Embryonic facial prominence (tissue), 1 donor: ENCODE measurements around the gene PDE3B.
"Not testable (repeated sequence)": the region's sequence is repeated elsewhere in the genome, so short reads cannot be mapped to it uniquely, and the experiment has no call there.

ENCODE experiments used
- DNase-seq: peaks from one replicate; pipeline ENCODE4 v3.0.0-alpha.2; 2016; ENCODE audit errors: extremely low spot score

The PDE3B gene

GRCh38 chr11:14676068-14676467 is 32.5 kb downstream of the PDE3B start:
- DNase-seq: no peak

GRCh38 chr11:14677146-14677545 is 33.5 kb downstream of the PDE3B start:
- DNase-seq: no peak

GRCh38 chr11:14678350-14678749 is 34.7 kb downstream of the PDE3B start:
- no peak for DNase-seq

GRCh38 chr11:14679662-14680061 is 36.1 kb downstream of the PDE3B start:
- DNase-seq: no peak

GRCh38 chr11:14684234-14684915 is 40.8 kb downstream of the PDE3B start:
- DNase-seq: not testable (repeated sequence)

- DNase-seq: no peak
Measured at GRCh38 chr11:14687456-14687855, 43.9 kb downstream of the PDE3B start.

GRCh38 chr11:14687943-14688627 is 44.5 kb downstream of the PDE3B start:
- DNase-seq: no peak

- not testable (repeated sequence) for DNase-seq
Measured at GRCh38 chr11:14695656-14696055, 52.1 kb downstream of the PDE3B start.

- DNase-seq: no peak
Measured at GRCh38 chr11:14698771-14699170, 55.2 kb downstream of the PDE3B start.

GRCh38 chr11:14700593-14700992 is 57.0 kb downstream of the PDE3B start:
- DNase-seq: no peak

- DNase-seq: no peak
Measured at GRCh38 chr11:14702760-14703159, 59.2 kb downstream of the PDE3B start.

- no peak for DNase-seq
Measured at GRCh38 chr11:14703731-14704130, 60.1 kb downstream of the PDE3B start.

GRCh38 chr11:14705067-14705466 is 61.5 kb downstream of the PDE3B start:
- DNase-seq: no peak

GRCh38 chr11:14713496-14714244 is 70.1 kb downstream of the PDE3B start:
- DNase-seq: no peak

- DNase-seq: not testable (repeated sequence)
Measured at GRCh38 chr11:14715669-14716068, 72.1 kb downstream of the PDE3B start.

- no peak for DNase-seq
Measured at GRCh38 chr11:14722496-14722895, 78.9 kb downstream of the PDE3B start.

- DNase-seq: no peak
Measured at GRCh38 chr11:14725150-14725549, 81.5 kb downstream of the PDE3B start.

- DNase-seq: no peak
Measured at GRCh38 chr11:14727215-14727614, 83.6 kb downstream of the PDE3B start.

GRCh38 chr11:14727746-14728145 is 84.1 kb downstream of the PDE3B start:
- DNase-seq: no peak

GRCh38 chr11:14740539-14740938 is 96.9 kb downstream of the PDE3B start:
- DNase-seq: not testable (repeated sequence)

GRCh38 chr11:14741195-14741594 is 97.6 kb downstream of the PDE3B start:
- no peak for DNase-seq

- no peak for DNase-seq
Measured at GRCh38 chr11:14742849-14743559, 99.4 kb downstream of the PDE3B start.
